Body of pancreas (tissue), 4 donors: ENCODE data around the gene TMEM181.

ENCODE experiments used
- POLR2A ChIP-seq, 3 donors: fragments of 450-650 bp; IDR thresholded peaks; one replicate each; pipeline ENCODE4 v1.6.1; 2016; ENCODE audit warnings: antibody characterized with exemption in 3 of 3, mild to moderate bottlenecking in 2 of 3
- TF ChIP-seq, protein P1 (sequence below), 7 experiments: fragments of 450-650 bp in 4 of 7; fragments of 200-600 bp in 3 of 7; sonication (generic) in 3 of 7; IDR thresholded peaks; one replicate each; pipeline ENCODE4 v1.5.1; 2016 to 2019; ENCODE audit warnings: antibody characterized with exemption in 7 of 7

GRCh38 chr6:158528826-158529225 is 31.1 kb upstream of the TMEM181 start:
- TF ChIP-seq, protein P1, sequence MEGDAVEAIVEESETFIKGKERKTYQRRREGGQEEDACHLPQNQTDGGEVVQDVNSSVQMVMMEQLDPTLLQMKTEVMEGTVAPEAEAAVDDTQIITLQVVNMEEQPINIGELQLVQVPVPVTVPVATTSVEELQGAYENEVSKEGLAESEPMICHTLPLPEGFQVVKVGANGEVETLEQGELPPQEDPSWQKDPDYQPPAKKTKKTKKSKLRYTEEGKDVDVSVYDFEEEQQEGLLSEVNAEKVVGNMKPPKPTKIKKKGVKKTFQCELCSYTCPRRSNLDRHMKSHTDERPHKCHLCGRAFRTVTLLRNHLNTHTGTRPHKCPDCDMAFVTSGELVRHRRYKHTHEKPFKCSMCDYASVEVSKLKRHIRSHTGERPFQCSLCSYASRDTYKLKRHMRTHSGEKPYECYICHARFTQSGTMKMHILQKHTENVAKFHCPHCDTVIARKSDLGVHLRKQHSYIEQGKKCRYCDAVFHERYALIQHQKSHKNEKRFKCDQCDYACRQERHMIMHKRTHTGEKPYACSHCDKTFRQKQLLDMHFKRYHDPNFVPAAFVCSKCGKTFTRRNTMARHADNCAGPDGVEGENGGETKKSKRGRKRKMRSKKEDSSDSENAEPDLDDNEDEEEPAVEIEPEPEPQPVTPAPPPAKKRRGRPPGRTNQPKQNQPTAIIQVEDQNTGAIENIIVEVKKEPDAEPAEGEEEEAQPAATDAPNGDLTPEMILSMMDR (IDR thresholded peaks at IDR 0.05): no peak
- no peak for TF ChIP-seq POLR2A (IDR thresholded peaks at IDR 0.05)
